ENCODE data around the gene TAC4.

GRCh38 chr17:49858796-49859195, 10.9 kb upstream of the TAC4 start:
- TF ChIP-seq POLR2A (IDR thresholded peaks at IDR 0.05; ENCODE audit: low read depth, low read length), result no peak
- no peak for TF ChIP-seq CTCF (IDR thresholded peaks at IDR 0.05; ENCODE audit: extremely low read depth in 1 of 2, insufficient read depth in 1 of 2, low read depth in 1 of 2, low read length in 2 of 2)
- TF ChIP-seq MYC (IDR thresholded peaks at IDR 0.05; ENCODE audit: low read depth, low read length), result no peak
- no peak for TF ChIP-seq EZH2 (IDR thresholded peaks at IDR 0.05; ENCODE audit: borderline replicate concordance, low read depth, low read length, severe bottlenecking)
